ENCODE data around the gene HINT3.
"Not testable (repeated sequence)": the region's sequence is repeated elsewhere in the genome, so short reads cannot be mapped to it uniquely, and the experiment has no call there.

HINT3 gene

DNA sequence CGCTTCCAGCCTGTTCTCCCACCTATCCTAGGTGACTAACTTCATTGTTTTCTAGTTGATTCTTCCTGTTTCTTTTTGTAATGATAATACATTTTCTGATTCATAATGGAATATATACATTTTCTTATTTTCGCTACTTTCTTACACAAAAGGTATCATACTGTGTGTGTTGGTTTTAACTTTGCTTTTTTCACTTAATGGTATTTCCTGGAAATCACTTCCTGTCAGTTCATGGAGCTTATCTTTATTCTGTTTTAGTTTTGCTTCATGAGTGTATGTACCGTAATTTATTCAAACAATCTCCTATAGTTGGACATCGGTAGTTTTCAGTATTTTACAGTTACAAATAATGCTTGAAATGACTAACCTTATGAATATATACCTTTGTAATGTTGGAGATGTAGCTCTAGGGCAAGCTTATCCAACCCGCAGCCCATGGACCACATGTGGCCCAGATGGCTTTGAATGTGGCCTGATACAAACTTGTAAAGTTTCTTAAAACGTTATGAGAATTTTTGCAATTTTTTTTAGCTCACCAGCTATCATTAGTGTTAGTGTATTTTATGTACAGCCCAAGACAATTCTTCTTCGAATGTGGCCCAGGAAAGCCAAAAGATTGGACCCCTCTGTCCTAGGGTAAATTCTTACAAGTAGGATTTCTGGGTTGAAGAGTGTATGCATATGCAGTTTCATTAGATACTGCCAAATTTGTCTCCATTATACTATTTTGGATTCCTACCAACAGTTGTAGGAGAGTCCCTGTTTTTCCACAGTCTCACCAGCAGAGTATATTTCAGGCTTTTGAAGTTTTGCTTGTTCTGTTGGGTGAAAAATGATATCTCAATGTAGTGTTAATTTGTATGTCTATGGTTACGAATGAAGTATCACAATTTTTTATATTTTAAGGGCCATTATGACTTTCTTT lies 46.4 kb downstream of the HINT3 start:
- DNase-seq (ENCODE audit: low read depth), result no peak

- DNase-seq (ENCODE audit: low read depth), result no peak
These were observed 51.2 kb downstream of the HINT3 start for GRCh38 chr6:126007800-126008199.

GRCh38 chr6:126010040-126010439 lies 53.5 kb downstream of the HINT3 start:
- DNase-seq (ENCODE audit: low read depth), result no peak

GRCh38 chr6:126015863-126016262 lies 59.3 kb downstream of the HINT3 start:
- DNase-seq (ENCODE audit: low read depth), result no peak

- DNase-seq (ENCODE audit: low read depth), result no peak
These were observed 60.0 kb downstream of the HINT3 start for GRCh38 chr6:126016591-126016990.

GRCh38 chr6:126017668-126018067 lies 61.1 kb downstream of the HINT3 start:
- DNase-seq (ENCODE audit: low read depth), result no peak

DNA sequence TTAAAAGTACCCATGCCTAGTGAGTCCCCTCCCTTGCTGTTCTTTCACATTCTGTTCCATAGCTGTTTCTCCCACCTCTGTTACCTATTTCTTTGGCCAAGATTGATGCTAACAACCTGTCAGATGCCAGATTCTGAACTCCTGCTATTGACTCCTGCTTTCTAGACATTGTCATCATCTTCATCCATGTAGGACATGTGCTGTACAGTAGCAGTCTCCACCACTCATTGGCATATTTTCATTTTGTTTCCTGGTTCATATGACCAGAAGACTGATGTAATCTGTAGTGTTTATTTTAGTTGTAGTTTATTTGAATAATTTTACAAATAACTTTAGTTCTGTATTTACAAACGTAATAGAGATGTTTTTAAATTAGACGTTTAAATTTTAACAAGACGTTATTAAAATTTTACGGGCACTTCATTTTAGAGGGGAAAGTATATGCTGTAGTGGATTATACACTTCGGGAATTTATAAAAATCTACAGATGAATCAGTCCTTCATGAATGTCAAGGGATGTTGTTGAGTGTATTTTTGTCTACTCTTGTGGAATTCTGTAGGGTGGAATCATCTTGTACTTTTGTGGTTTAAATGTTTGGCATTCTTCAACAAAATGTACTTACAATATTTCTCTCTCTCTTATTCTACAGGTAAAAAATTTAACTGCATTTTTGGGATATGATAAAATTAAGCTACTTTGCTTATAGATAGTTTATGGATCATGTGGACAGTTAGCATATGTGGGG lies 63.9 kb downstream of the HINT3 start:
- no peak for DNase-seq (ENCODE audit: low read depth)

DNA sequence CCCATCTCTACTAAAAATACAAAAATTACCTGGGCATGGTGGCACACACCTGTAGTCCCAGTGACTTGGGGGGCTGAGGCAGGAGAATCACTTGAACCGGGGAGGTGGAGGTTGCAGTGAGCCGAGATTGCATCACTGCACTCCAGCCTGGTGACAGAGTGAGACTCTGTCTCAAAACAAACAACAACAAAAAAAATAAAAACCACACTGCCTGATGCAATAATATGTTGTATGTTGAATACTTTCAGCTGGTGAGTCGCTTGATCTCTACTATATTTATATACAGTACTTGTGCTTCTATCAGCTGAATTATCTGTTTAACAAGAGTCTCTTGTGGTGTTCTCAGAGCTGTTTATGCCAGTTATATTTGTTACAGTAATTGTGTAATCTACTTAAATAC lies 66.9 kb downstream of the HINT3 start:
- DNase-seq (ENCODE audit: low read depth), result not testable (repeated sequence)

DNA sequence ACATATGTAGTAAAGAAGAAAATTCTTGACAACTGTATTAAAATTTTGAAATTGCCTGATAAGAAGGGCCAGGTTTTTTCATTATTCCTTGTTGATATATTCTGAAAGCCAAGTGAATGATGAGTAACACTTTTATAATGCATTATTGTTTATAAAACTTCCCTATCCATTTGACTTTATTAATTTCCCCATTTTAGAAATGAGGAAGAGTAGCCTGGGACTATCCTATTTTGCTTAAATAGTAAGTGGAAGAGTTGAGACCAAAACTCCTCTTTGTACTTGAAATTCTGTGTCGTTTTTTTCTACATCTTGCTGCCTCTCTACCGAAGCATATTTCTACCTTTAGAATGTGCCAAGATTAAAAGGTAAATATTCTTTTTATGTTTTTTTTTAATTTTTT lies 69.4 kb downstream of the HINT3 start:
- no peak for DNase-seq (ENCODE audit: low read depth)

DNA sequence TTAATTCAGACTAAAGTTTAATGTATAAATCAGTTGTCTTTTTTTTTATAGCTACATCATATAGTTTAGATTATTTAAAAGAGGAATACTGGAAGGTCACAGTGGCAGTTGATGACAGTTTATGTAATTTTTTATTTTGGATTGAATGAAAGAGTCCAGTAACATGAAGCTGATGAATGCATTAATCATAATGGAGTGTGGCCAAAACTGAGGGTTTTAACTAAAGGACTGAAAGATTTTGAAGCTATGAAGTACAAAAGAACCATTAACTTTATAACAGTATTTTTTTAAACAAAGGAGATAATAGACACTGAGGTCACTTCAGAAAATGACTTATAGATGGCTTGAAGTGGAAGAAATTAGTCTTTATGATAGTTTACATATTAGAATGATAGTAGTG lies 71.0 kb downstream of the HINT3 start:
- DNase-seq (ENCODE audit: low read depth), result no peak

Data from stimulated activated CD8-positive, alpha-beta memory T cell treated with anti-CD3 and anti-CD28 coated beads, Interleukin-12 subunit alpha, Interleukin-12 subunit beta, amount 100 ng/mL, for 4 hours (primary cell).